Keratinocyte (primary cell): Measurements from ENCODE around the gene BTG2. TPM values are rescaled to one million over a fixed set of nuclear protein-coding genes. Genes with fewer than 3 reads are reported as not detected.

Experiments
- DNase-seq: peaks from one replicate; pipeline ENCODE4 v3.0.0-alpha.2; 2011; ENCODE audit warnings: low read depth, missing footprints, low spot score
- FAIRE-seq: peaks from 2 replicates; lab custom pipeline; 2011; peaks lifted over from hg19 to GRCh38; lab: Jason Lieb, UNC
- H2AFZ ChIP-seq: 2 replicates; pipeline ENCODE4 v1.6.0; 2012; ENCODE audit warnings: low read length, control low read depth, inconsistent platforms; ENCODE audit not compliant: control insufficient read depth
- H3K27ac ChIP-seq: 2 replicates; pipeline ENCODE4 v1.5.1; 2011; ENCODE audit warnings: low read length; ENCODE audit not compliant: control insufficient read depth, insufficient read depth
- H3K27me3 ChIP-seq: 3 replicates; pipeline ENCODE4 v1.6.0; 2011; ENCODE audit warnings: low read length; ENCODE audit not compliant: control insufficient read depth, insufficient read depth; ENCODE audit errors: extremely low read depth
- H3K36me3 ChIP-seq, 2 experiments: 2 replicates in 1 of 2; 3 replicates in 1 of 2; pipeline ENCODE4 v1.5.1; 2011; ENCODE audit warnings: low read length in 2 of 2, mild to moderate bottlenecking in 1 of 2; ENCODE audit not compliant: control insufficient read depth in 2 of 2, insufficient read depth in 2 of 2; ENCODE audit errors: extremely low read depth in 1 of 2
- H3K4me1 ChIP-seq: 3 replicates; pipeline ENCODE4 v1.5.1; 2011; ENCODE audit warnings: low read length; ENCODE audit not compliant: control insufficient read depth, insufficient read depth; ENCODE audit errors: extremely low read depth
- H3K4me2 ChIP-seq: 3 replicates; pipeline ENCODE4 v1.6.0; 2011; ENCODE audit warnings: low read depth, low read length; ENCODE audit not compliant: control insufficient read depth, insufficient read depth; ENCODE audit errors: extremely low read depth
- H3K4me3 ChIP-seq, 3 experiments: fragments of 200-600 bp in 1 of 3; sonication (generic) in 1 of 3; 2 replicates in 2 of 3; 3 replicates in 1 of 3; pipeline ENCODE4 v1.5.1; 2011 to 2016; ENCODE audit warnings: low read length in 3 of 3, mild to moderate bottlenecking in 3 of 3, control low read depth in 2 of 3, inconsistent platforms in 1 of 3, low read depth in 1 of 3, mixed read lengths in 1 of 3, mixed run types in 1 of 3, moderate library complexity in 1 of 3; ENCODE audit not compliant: control insufficient read depth in 2 of 3, insufficient read depth in 2 of 3; ENCODE audit errors: extremely low read depth in 1 of 3
- H3K79me2 ChIP-seq: 2 replicates; pipeline ENCODE4 v1.6.0; 2012; ENCODE audit warnings: low read length; ENCODE audit not compliant: control insufficient read depth, insufficient read depth
- H3K9ac ChIP-seq: 3 replicates; pipeline ENCODE4 v1.6.0; 2011; ENCODE audit warnings: low read length; ENCODE audit not compliant: control insufficient read depth, insufficient read depth; ENCODE audit errors: extremely low read depth
- H3K9me1 ChIP-seq: 3 replicates; pipeline ENCODE4 v1.6.0; 2011; ENCODE audit warnings: low read length; ENCODE audit not compliant: control insufficient read depth, insufficient read depth; ENCODE audit errors: extremely low read depth
- H3K9me3 ChIP-seq: 2 replicates; pipeline ENCODE4 v1.5.1; 2012; ENCODE audit warnings: low read depth, low read length; ENCODE audit not compliant: control insufficient read depth
- H4K20me1 ChIP-seq: 3 replicates; pipeline ENCODE4 v1.6.0; 2011; ENCODE audit warnings: low read length; ENCODE audit not compliant: control insufficient read depth, insufficient read depth; ENCODE audit errors: extremely low read depth
- CTCF ChIP-seq, 3 experiments: IDR thresholded peaks in 1 of 3; conservative IDR thresholded peaks in 1 of 3; optimal IDR thresholded peaks in 1 of 3; 2 replicates in 2 of 3; 3 replicates in 1 of 3; pipeline versions ENCODE3 to v1.5.1; 2011; ENCODE audit warnings: low read length in 3 of 3, mild to moderate bottlenecking in 3 of 3, moderate library complexity in 2 of 3, control low read depth in 1 of 3, inconsistent platforms in 1 of 3; ENCODE audit not compliant: insufficient read depth in 2 of 3; ENCODE audit errors: extremely low read depth in 1 of 3
- EZH2 ChIP-seq: IDR thresholded peaks from one replicate; pipeline ENCODE4 v1.6.1; 2012; ENCODE audit warnings: inconsistent platforms, mild to moderate bottlenecking, low read length, moderate library complexity
- dilution Hi-C: fragments of 300-500 bp; cut with MboI; formaldehyde crosslinking; loops from one replicate; pipeline ENCODE4 v1.7.0; 2020; ENCODE audit warnings: low sequenced_read_pairs; ENCODE audit not compliant: extremely low pct_ligation_motif_present
- polyA plus RNA-seq, 5 experiments: library from polyadenylated mRNA; depleted of rRNA in 3 of 5; stranded (reverse) in 3 of 5; stranded (forward) in 1 of 5; unstranded in 1 of 5; fragments of >200 nt; gene quantifications; 1 replicate in 1 of 5; 2 replicates in 3 of 5; 3 replicates in 1 of 5; pipeline versions ENCODE4 v1.2.1 to v1.2.3, GENCODE V29; 2011 to 2012; ENCODE audit warnings: missing spikeins in 2 of 5, low read depth in 1 of 5, low replicate concordance in 1 of 5

The BTG2 gene
- polyA plus RNA-seq, 1 donor (not counting 4 experiments of a cell fraction or from before 2014, with no cell fraction given), result 117 TPM

GRCh38 chr1:203307641-203308126, 2.4 kb downstream of the BTG2 start:
- Histone ChIP-seq H3K27ac (no peak overlapping the region), H3K4me3 (peak overlapping the region; percentile 78 to 92 (median 81)), H3K9ac (peak overlapping the region; percentile 11), H4K20me1 (peaks cover 22% of the 10 kb centered on the region), H3K9me1 (peaks cover 2% of the 10 kb centered on the region), H3K79me2 (peaks cover 33% of the 10 kb centered on the region), H3K9me3 (no peaks in the 10 kb centered on the region), H2AFZ (no peak overlapping the region), H3K27me3 (no peaks in the 10 kb centered on the region), H3K36me3 (peaks cover 14 to 15% of the 10 kb centered on the region in 2 experiments), H3K4me2 (peak overlapping the region; percentile 93), H3K4me1 (peaks cover 41% of the 10 kb centered on the region)
- FAIRE-seq, result no peak
- DNase-seq, result no peak
- dilution Hi-C loops, result no loop called here
- no peak for TF ChIP-seq EZH2
- TF ChIP-seq CTCF (optimal IDR thresholded peaks at IDR 0.05 in 1 of 3, IDR thresholded peaks at IDR 0.05 in 1 of 3, conservative IDR thresholded peaks at IDR 0.05 in 1 of 3; ENCODE audit: extremely low read depth in 1 of 3, insufficient read depth in 2 of 3, low read length in 3 of 3), result no peak

DNA sequence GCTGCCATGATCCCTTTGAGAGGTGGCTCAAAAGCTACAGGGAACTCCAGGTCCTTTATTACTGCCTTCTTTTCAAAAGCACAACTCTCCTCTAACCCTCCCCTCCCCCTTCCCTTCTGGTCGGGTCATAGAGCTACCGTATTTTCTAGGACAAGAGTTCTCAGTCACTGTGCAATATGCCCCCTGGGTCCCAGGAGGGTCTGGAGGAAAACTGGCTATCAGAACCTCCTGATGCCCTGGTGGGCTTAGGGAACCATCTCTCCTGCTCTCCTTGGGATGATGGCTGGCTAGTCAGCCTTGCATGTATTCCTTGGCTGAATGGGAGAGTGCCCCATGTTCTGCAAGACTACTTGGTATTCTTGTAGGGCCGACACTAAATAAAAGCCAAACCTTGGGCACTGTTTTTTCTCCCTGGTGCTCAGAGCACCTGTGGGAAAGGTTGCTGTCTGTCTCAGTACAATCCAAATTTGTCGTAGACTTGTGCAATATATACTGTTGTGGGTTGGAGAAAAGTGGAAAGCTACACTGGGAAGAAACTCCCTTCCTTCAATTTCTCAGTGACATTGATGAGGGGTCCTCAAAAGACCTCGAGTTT, 3.1 kb downstream of the BTG2 start:
- Histone ChIP-seq H2AFZ (no peak overlapping the region), H3K9me3 (no peaks in the 10 kb centered on the region), H3K27ac (no peak overlapping the region), H3K9me1 (peaks cover 2% of the 10 kb centered on the region), H3K36me3 (peaks cover 14 to 15% of the 10 kb centered on the region in 2 experiments), H4K20me1 (peaks cover 22% of the 10 kb centered on the region), H3K27me3 (no peaks in the 10 kb centered on the region), H3K79me2 (peaks cover 33% of the 10 kb centered on the region), H3K4me3 (peak overlapping the region in 1 of 3 experiments; percentile 92), H3K4me2 (peak overlapping the region; percentile 93), H3K9ac (no peak overlapping the region), H3K4me1 (peaks cover 34% of the 10 kb centered on the region)
- no peak for DNase-seq
- dilution Hi-C loops, result no loop called here
- no peak for FAIRE-seq
- TF ChIP-seq CTCF (optimal IDR thresholded peaks at IDR 0.05 in 1 of 3, IDR thresholded peaks at IDR 0.05 in 1 of 3, conservative IDR thresholded peaks at IDR 0.05 in 1 of 3; ENCODE audit: extremely low read depth in 1 of 3, insufficient read depth in 2 of 3, low read length in 3 of 3), result no peak
- no peak for TF ChIP-seq EZH2
